GM21390 (cell line): ENCODE data around the gene CCT2.

Experiments
- ATAC-seq: cut with Tn5 transposase; IDR thresholded peaks from one replicate; pipeline ENCODE4 v1.9.1; 2021; ENCODE audit not compliant: unreplicated experiment

CCT2 gene

DNA sequence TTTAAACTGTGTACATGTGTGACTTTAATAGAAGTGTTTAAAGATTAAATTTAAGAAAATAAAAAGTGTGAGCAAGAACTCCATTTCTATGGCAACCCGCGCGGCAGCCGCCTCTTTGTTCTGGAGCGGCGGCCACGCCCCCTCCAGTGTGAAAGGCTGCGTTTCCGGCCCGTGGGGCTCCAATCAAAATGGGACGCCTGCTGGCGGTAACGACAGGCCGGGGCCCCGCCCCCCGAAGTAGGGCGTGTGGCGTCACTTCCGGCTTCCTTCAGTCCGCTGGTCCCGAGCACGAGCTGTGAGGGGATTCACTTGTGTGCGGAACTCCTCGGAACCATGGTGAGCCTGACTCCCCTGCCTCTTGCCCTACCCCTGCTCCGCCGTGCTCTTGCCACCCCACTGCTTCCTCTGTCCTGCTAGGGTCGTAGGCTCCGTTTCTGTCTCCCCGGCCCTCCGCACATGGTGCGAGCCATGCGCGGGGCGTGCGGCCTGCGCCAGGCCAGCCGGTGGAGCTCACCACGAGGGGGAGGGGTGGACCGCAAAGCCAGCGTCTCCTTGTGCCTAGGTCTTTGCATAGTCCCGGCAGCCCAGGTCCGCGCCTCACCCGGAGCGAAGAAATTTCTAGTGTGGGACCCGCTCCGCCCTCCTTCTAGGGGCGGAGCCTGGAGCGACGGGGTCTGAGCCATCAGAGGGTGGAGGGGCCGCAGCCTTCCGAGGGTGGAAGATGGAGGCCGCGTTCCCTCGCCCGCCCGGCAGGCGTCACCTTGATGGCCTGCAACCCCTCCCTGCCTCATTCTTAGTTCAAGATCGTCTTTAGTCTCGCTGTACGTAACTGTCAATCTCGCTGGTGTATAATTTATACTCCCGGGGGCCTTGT lies at the start of gene CCT2:
CCT2 (plus strand) TSS at position 271 of the 874 bp plus-strand sequence; CDS start at position 334, 63 bp downstream.
- ATAC-seq: peak; percentile 97

DNA sequence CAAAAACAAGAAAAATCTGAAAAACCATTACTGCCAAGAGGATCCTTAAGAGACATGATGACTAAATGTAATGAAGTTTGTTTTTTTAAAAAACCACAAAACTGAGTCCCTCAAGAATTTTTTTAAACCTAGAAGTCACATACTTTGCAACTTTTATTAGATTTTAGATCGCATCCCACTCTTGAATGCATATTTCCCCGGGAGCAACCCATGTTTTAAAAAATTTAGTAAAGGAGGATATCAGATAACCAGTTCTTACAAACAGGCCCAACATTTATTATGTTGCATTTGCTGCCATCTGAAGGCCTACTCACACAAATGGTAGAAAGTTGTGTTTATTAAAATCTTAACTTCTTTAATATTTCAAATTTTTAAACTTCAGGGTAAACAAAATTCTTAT lies 44.3 kb upstream of the CCT2 start:
- ATAC-seq: no peak

DNA sequence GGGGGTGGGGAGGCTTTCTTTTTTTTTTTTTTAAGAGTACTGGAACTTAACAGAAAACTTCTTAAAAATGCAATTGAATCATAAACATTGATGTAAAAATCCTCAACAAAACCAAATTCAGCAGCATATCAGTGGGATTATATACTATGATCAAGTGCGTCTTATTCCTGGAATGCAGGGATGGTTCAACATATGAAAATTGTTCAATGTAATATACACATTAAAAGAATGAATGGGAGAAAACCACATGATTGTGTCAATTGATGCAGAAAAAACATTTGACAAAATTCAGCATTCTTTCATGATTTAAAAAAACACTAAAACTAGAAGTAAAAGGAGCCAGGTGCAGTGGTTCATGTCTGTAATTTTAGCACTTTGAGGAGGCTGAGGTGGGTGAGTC lies 41.2 kb upstream of the CCT2 start:
- no peak for ATAC-seq

DNA sequence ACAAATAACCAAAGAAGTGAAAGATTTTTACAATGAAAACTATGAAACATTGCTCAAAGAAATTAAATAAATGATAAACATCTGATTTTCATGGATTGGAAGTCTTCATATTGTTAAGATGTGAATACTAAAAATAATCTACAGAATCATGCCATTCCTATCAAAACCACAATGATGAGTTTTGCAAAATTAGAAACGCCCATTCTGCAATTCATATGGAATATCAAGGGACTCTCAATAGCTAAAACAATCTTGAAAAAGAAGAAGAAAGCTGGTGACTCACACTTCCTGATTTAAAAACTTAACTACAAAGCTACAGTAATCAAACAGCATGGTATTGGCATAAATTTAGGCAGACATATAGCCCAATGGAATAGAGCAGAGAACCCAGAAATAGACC lies 40.2 kb upstream of the CCT2 start:
- no peak for ATAC-seq

DNA sequence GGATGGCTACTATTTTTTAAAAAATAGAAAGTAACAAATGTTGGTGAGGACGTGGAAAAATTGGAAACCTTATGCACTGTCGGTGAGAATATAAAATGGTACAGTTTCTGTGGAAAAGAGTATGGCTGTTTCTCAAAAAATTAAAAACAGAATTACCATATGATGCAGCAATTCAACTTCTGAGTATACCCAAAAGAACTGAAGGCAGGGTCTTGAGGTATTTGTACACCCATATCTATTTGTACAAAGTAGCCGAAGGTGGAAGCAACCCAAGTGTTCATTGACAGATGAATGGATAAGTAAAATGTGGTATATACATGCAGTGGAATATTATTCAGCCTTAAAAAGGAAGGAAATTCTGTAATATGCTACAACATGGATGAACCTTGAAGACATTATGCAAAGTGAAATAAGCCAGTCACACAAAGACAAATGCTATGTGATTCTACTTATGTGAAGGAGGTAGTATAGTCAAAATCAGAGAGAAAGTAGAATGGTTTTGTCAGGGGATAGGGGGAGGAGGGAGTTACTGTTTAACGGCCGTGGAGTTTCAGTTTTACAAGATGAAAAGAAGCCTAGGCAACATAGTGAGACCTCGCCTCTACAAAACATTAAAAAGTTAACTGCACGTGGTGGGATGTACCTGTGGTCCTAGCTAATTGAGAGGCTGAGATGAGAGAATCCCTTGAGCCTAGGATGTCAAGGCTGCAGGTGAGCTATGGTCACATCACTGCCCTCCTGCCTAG lies 38.4 kb upstream of the CCT2 start:
- peak; percentile 75 for ATAC-seq

DNA sequence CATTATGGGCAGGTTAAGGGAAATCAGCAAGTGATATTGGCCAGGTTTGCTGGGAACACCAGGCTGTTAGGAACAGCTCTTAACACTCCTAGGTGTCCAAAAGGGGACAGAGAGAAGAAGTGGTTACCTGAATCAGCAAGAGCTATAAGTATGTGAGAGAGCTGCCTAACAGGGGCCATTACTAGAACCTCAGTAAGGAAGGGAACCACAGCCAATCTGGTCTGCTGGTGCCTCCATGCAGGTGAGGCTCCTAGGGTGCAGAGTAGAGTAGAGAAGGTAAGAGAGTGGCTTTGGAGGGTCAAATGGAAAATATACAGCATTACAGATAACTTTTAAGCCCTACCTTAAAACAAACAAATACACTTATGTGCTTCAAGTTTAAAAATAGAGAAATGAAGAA lies 36.6 kb upstream of the CCT2 start:
- no peak for ATAC-seq

DNA sequence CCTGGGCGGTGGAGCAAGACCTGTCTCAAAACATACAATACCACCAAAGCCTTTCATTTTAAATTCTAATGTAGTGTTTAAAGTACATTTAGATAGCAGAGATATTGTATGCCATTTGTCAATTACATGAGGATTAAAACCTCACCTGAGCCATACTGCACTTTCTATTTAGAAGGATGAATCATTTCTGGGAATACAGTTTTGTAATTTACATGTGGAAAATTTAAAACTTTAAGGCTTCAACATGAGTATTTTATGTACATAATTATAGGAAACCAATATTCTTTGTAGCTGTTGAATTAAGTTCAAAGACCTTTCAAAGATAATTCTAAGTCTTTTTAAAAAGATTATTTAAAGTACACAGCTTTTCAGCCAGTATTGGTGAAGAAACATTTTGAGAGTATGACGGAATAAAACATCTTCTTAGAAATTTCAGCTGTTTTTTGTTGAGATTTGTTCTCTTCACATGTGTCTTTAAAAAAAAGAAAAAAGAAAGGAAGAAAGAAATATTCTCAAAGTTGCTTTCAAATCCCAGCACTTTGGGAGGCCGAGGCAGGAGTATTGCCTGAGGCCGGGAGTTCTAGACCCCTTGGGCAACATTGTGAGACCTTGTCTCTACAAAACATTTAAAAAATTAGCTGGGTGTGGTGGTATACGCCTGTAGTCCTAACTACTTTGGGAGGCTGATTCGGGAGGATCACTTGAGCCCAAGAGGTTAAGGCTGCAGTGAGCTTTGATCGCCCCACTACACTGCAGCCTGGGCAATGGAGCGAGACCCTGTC lies 34.5 kb upstream of the CCT2 start:
- ATAC-seq: no peak

DNA sequence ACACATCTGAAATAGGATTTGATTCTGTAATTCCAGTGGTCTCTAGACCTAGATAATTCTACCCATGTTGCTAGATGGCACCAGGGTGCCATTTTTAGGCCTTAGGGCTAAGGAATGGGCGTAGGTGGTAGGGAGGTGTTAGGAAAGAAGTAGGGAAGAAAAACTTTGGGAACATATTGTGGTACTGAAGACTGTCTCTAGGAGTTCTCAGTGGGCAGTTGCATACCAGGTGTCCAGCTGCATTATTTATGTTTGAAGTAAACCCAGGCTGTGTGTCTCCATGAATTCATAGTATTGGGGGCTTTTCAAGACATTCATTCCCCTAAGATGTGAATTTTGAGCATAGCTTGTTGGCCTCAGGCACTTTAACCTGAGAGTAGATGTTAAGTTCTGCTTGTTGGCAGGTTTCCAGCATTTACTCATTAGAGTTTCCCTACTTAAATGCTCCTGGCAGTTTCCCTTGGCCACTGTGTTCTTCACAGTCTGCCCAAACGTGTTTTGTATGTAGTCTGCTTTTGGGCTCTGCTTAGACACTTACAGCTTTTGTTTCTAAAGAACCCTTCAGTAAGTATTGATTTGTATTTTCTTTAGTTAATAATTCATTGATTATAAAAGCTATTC lies 31.5 kb upstream of the CCT2 start:
- no peak for ATAC-seq

DNA sequence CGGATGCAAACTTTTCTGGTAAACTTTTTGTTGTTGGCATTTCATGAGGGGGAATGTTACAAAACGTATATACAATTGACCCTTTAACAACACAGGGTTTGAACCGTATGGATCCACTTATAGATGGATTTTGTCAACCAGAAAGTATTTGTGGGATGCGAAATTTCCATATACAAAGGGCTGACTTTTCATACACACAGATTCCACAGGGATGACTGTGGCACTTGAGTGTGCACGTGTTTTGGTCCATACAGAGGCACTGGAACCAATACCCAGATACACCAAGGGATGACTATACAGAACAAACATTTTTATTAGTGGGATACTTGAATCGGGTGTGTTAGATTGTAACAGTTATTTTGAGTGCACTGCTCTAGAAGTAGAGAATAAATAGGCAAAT lies 29.8 kb upstream of the CCT2 start:
- no peak for ATAC-seq

DNA sequence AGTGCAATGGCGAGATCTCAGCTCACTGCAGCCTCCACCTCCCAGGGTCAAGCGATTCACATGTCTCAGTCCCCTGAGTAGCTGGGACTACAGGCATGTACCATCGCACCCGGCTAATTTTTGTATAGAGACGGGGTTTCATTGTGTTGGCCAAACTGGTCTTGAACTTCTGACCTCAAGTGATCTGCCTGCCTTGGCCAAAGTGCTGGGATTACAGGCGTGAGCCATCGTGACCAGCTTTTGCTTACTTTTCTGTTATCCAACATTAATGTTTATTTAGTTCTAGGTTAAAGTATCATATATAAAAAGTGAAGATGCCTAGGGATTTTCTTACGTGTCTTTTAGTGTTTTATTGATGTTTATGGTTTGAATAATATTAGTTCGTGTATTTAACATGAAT lies 28.9 kb upstream of the CCT2 start:
- no peak for ATAC-seq

DNA sequence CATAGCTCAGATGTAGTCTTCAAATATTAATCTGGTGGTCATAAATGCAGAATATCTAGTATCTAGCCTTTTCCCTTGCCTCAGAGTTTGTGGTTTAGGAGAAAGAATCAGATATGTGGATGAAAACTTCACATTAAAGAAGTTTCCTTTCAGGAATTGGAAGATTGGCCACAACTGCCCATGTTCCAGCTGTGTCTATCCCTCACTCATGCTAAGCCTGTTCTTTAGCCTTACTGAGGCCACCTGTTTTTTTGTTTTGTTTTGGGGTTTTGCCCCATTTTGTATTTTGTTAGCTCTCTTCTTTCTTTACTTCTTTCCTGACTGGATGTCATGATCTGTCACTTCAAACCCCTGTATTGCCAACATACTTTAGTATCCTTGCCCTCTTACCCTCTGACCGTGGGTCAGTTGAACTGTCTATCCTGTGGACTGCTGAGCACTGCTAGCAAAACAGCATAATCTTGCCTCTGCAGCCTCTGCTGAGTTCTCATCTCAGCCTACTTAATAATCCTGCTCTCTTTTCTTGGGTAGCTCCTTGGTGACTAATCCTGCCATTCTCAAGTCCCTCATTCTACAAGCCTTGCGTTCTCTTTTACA lies 22.0 kb upstream of the CCT2 start:
- ATAC-seq: no peak

DNA sequence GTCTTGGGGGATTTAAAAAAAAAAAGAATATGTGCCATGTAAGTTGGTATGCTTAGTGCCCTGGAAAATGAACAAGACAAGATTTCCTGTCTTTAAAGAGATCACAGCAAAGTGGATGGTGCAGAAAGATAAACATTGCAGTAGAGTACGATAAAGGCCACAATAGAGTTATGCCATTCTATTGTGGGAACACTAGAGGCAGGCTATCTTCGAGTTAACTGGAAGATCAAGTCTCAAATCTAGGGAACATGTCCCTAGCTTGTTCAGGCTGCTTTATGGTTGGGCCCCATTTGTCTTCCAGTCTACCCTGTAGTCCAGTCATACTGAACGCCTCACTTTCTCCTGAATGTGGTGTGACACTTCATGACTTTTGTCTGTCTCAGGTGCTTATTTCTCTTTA lies 18.7 kb upstream of the CCT2 start:
- no peak for ATAC-seq

DNA sequence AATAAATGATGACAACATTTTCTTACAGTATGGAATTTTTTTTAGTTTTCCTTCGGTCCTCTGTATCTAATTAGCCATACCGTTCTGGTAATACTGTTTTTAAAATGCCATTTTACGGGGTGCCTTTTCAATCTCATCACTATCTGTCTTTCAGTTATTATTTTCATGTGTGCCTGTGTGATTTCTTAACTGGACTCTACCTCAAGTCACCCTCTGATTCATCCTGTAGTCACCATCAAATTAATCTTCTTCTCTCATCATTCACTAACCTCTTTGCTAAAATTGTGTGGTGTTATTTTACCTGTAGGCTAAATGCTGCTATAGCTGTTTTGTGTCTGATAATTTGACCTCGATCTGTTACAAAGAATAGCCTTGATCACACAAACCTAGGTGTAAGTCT lies 16.0 kb upstream of the CCT2 start:
- ATAC-seq: no peak

DNA sequence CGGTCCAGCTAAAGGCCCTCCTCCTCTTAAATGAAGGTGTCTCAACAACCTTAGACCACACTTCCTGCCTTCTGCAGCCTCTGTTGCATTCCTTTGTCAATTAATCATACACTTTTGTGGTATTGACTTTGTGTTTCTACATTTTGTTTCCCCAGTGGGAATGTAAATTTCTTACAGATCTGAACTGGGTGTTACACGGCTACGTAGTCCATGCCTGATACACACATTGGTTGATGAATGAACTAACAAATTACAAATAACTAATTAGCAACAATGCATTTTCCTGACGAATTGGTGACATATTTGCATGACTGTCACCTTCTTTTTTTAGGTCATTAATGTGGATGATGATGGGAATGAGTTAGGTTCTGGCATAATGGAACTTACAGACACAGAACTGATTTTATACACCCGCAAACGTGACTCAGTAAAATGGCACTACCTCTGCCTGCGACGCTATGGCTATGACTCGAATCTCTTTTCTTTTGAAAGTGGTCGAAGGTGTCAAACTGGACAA lies 15.2 kb upstream of the CCT2 start:
- no peak for ATAC-seq

DNA sequence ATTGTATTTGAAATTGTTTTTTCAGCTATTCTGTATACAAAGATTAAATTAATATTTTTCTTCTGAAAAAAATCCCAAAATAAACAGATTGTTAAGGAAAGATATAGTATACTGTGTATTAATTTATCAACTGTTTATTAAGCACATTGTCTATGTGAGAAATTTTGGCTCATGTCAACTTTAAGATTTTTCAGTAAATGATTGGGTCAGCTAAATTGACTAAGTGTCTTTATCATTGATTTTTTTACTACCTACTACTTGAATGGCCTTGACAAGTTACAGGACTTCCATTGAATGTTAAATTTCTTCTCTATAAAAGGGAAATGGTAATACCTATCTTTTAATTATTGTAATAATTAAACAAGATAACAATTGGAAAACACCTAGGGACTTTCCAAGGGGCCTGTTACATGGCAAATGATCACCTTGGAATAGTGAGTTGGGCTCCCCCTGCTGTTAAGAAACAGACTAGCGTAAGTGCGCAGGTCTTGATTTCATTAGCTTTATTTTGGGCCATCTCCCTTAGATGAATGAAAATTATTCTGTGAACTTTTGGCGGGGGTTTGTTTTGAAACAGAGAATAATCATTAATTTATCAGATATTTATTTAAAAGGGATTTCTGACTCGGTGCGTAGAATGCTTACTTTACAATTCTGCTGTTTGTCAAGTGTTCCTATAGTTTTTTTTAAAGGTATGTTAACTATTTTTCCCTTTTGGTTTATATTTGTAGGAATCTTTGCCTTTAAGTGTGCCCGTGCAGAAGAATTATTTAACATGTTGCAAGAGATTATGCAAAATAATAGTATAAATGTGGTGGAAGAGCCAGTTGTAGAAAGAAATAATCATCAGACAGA lies 14.5 kb upstream of the CCT2 start:
- peak; percentile 87 for ATAC-seq

DNA sequence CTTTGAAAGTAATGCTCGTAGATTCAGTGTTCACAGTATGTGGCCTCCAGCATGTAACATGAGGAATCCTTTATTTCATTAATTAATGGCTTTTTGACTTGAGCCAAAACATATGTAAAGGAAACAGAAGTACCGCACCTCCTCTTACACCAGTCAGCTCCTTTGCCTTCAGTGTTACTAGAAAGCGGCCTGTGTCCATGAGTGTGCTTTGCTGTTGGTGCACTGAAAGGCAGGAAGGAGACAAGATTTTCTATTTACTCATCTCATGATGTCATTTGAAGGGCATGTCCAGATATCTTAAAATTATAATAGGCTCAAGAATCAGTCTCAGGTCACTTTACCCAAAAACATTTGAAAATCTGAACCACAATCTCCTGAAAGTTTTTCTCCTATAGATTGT lies 9.9 kb upstream of the CCT2 start:
- ATAC-seq: no peak

DNA sequence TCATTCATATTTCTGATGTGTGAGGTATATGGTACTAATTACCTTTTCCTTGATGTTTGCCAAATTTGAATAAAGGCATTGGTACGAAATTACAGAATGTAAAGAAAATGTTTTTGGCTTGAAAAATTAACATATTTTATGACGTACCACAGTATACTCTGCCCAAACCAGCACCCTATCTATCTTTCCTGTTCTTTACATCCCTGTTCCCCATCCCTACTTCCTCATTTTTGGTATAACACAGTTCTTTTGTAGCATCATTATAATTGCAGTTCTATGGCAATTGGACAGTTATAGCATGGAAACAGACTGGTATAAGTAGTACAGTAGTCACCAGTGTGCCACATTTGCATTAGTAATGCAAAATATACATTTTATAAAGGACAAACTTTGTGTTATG lies 7.0 kb upstream of the CCT2 start:
- ATAC-seq: no peak

DNA sequence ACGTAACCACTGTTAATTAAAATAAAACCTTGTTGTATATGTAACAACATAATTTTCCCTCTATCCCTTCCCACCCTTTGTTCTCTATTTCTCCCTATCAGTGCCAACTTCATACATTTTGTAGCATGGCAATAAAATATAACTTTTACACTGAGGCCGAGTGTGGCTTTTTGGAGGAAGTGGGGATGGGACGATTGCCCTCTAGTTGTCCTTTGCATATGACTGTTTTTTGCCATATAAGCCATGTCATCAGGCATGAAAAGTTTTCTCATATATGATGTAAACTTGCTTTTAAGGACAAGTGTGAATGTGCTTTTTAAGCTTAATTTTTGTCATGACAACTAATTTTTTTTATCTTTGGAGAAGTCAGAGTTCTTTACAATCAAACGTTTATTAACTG lies 6.2 kb upstream of the CCT2 start:
- no peak for ATAC-seq

DNA sequence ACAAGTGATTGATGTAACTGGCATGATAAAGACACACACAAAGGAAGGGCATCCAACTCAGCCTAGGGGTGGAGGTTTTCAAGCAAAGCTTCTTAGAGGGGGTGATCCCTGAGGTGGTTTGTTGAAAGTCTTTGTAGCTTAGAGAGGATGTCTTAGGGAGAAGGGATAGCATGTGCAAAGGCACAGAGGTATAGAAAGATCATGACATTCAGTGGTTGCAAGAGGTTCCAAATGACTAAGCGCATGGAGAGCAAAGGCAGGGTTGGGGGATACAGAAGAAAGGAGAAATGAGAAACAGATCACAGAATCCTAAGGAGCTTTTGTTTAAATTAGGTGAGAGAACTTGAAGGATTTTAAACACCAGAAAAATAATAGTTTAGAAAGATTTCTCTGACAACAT lies 5.2 kb upstream of the CCT2 start:
- no peak for ATAC-seq

DNA sequence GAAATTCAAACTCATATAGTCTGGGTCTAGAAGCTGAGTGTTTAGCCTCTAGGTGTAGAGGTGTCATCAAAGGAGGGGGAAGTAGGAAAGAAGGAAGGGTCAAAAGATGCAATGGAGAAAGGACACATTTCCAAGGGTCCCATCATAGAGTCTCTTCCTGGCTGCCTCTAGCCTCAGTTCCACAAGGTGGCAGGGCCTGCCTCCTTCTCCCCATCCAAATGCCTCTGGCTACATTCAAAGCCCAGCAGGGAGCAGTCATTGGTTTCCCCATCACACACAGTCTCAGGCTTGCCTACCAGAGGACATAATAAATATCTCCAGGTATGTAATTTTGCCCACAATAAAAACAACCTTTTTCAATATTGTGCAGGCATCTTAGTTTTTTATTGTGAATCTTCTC lies 2.1 kb upstream of the CCT2 start:
- no peak for ATAC-seq
